GM21576 (cell line): ENCODE data around the gene OXLD1.
"Not testable (repeated sequence)": the region's sequence is repeated elsewhere in the genome, so short reads cannot be mapped to it uniquely, and the experiment has no call there.

ENCODE experiments used
- ATAC-seq: cut with Tn5 transposase; IDR thresholded peaks from one replicate; pipeline ENCODE4 v1.9.1; 2021; ENCODE audit warnings: mild to moderate bottlenecking, moderate library complexity; ENCODE audit not compliant: unreplicated experiment

Gene OXLD1

DNA sequence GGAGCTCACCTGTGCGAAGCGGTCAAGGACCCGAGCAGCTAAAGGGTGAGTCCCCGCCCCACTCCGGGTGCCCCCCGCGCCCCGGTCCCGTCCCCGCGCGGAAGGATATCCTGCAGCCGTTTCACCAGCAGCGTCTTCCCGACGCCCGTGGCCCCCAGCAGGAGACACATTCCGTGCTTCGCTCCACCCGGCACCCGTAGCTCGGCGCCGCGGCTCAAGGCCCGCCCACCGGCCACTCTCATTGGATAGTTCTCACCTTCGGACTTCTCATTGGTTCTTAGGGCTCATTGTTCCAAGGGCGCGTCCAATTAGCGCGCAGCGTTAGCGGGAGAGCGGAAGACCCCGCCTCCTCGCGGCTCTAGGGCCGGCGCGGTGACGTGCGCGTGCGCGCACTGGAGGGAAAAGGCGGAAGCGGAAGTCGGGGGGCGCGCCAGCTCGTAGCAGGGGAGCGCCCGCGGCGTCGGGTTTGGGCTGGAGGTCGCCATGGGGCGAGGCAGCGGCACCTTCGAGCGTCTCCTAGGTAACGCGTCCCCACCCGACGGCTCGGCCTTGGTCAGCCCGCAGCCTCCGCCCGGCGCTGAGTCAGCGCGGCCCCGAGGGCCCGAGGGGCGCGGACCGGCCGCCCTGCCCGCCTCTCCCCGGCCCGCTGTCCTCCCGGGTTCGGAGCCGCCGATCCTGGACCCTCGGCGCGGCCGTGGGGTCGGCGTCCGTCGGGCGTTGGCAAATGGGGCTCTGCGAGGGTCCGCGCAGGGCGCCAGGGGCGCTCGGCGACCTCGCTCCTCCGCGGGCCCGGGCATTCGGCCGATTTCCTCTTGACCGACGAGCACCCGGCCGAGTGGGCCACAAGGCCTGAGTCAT, 17.4 kb upstream of the OXLD1 start, which contains the start of the genes ARL16 and HGS:
ARL16 (minus strand) TSS at position 214 of the 858 bp plus-strand sequence; CDS start at position 170, 44 bp downstream.
HGS (plus strand) TSS at position 428 of the 858 bp plus-strand sequence; CDS start at position 484, 56 bp downstream.
- ATAC-seq, result peak; percentile 90

DNA sequence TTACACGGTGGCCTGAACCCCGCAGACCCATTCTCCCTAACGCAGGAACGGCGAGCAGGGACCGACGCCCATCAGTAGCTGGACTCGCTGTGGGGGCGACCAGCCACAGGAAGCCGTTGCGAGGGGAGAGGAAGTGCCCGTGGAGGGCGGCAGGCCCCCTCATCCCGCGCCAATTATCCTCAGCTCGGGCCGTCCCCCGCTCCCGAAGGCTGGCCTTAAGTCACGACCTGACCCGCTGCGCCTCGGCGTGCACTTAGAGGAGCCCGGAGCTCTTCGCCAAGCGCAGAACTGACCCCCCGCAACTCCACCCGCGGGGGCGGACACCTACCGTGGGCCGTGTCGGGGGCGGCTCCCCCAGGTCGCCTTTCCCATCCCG, 16.8 kb upstream of the OXLD1 start:
- ATAC-seq, result peak; percentile 9

DNA sequence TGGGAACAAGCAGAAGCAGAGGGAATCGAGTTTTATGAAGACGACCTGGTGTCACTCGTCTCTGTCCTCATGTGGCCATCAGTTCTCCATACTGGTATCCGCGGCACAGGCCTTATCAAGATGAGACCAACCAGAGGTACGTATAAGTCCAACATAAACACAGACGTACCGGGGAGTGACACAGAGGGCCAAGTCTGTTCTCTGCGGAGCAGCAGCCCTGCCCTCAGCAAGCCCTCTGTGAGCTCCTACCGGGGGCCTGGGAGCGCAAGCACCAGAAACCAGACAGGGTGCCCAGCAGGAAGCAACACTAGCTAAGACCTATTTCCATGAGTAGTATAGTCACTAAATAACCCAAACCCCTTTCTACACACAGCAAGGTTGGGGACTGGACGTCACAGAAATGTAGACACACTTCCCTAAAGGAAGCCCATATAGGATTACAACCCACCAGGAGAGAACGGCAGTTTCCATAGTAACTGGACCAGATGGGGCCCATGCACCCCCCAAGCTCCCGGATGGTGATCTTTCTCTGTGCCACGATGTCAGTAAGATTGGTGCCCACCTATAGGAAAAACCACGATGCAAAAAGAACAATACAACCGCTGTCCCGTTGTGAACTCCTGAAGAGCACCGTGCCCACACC, 16.3 kb upstream of the OXLD1 start:
- no peak for ATAC-seq

- no peak for ATAC-seq
These were observed 15.3 kb upstream of the OXLD1 start for GRCh38 chr17:81681672-81682071.

DNA sequence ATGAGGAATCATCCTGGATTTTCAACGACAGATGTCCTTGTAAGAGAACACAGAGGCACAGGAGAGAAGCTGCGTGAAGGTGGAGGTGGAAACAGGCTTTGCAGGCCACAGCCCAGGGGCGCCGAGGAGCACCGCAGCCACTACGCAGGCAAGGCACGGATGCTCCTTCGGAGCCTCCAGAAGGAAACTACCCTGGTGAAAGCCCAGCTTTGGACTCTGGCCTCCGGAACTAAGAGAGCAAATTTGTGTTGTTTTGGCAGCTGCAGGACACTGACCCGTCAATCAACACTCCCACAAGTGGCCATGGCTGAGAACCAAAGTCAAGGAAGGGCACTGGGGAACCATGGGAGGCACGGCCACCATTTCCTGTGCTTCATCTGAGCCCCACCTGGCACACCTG, 13.7 kb upstream of the OXLD1 start:
- ATAC-seq, result no peak

DNA sequence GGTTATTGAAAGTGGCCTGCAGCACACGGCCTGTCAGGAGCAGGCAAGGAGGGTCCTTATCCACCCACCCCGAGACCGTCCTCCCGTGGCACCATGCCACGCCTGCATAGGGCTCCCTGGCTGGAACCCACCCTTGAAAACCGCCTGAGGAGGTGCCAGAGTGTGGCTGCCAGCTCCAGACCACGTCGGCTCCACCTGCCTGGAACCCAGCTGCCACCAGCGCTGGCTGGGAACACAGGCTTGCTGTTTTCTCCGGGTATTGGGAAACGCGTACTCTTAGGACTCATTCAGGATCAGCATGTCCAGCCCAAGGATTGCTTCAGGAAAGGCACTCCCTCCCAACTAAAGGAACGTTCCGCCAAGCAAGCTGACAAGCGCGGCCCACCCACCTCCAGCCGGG, 10.5 kb upstream of the OXLD1 start:
- ATAC-seq, result no peak

DNA sequence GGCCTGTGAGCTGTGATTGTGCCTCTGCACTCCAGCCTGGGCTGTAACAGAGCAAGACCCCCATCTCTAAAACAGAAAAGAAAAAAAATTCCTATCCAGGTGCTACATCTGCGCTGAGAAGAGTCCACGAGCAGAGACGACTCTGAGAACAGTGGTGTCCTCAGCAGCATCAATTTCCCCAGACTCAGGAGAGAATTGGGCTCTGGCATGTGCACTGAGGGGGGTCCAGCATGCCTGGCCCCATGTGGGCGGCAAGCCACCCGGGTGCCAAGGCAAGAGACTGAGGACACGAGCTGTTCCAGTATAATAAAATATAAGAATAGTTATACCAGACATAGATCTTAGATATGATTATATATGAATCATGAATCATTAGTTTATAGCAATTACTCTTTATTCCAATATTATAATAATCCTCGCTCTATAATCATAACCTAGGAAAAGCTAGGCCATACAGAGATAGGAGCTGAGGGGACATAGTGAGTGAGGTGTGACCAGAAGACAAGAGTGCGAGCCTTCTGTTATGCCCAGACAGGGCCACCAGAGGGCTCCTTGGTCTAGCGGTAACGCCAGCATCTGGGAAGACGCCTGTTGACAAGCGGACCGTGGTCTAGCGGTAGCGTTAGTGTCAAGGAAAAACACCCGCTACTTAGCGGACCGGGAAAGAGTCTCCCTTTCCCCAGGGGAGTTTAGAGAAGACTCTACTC, 9.3 kb upstream of the OXLD1 start:
- ATAC-seq, result not testable (repeated sequence)

DNA sequence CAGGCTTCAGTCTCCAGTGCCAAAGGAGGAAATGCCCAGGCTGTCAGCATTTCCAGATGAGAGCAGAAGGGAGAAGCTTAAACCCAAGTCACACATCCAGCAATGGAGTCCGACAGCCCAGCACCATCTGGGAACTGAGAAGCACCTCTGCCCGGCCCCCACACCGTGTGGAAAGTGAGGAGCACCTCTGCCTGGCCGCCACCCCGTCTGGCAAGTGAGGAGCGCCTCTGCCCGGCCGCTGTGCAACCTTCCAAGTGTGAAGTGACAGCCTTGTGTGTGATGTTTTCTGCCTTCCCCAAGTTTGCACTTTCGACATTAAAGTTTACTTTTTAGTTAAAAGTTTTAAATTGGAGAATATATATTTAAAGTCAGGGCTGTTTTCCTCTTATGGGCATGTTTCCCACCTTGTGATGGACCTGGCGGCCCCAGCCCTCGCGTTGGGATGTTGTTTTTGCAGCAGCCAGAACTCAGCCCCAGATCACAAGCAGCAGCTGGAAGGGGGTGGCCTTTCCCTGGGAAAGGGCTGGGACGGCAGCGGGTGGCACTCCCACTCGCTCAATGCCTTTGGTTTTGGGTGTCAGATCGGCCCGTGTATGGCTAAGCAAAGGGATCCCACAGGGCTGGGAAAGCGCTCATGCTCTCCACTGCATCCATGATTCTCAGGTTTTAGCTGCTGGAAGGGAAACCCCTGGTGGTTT, 7.3 kb upstream of the OXLD1 start:
- ATAC-seq, result no peak

GRCh38 chr17:81672954-81673353, 6.5 kb upstream of the OXLD1 start:
- ATAC-seq, result no peak

DNA sequence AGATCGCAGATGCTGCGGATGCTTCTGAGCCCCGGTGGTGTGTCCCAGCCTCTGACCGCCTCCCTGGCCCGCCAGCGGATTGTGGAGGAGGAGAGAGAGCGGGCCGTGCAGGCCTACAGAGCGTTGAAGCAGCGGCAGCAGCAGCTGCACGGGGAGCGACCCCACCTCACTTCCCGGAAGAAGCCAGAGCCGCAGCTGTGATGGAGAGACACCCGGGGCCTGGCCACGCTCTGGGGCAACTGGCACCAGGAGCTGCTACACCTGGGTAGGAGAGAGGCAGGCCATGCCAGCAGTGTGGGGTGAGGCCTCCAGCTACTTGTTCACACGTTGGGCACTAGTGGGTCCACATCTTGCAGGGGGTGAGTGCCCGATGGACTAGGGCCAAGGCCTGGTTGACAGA, 6.1 kb upstream of the OXLD1 start:
- no peak for ATAC-seq

GRCh38 chr17:81667754-81668153, 1.3 kb upstream of the OXLD1 start:
- no peak for ATAC-seq

DNA sequence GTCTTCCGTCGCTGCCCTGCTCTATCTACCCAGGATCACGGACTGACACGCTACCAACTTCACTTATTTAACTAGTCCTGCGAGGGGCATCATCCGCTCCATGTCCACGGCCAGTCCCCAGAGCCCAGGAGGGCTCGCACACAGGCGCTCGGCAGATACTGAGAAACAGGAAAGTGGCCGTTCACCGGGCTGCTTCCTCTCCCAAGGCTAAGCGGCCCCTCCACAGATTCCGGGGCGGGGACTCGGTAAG, 388 bp downstream of the OXLD1 start:
- peak; percentile 13 for ATAC-seq

DNA sequence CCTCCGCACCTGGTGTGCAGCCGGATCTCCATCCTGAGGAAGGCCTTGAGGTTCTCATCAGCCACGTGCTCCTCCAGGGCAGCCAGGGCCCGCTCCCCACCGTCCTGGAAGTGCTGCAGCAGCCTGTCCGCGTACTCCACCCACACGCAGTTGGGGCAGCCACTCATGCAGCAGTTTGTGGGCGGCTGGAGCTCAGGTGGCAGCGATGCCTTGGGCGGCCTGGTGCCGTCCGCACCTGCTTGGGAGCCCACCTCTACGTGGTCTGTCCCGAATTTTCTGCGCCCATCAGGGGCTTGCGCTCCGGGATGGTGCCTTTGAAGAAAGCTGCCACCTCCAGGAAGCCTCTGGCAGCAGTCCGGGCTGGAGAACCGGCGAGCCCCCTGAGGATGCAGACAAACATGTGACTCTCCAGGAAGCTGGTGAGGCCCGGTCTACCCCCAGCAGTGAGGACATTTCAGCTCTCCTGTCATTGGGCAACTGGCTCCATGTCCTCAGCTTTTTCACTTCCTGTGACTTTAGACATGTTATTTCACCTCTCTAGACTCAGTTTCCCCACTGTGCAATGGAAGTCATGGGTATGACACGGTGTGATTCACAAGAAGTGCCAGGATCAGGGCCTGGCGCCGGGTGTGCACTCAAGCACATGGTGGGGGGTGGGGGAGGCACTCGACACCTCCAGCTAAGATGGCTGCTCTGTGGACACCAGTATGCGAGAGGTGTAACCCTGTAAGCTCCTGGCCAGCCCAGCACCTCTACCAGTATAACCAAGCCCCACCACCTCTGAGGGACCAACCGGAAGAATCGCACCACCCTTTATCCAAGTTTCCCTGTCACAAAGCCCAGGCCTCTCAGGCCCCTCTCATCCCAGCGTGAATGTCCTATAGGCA, 957 bp downstream of the OXLD1 start:
- ATAC-seq, result peak; percentile 6

GRCh38 chr17:81664051-81664470, 2.3 kb downstream of the OXLD1 start:
- no peak for ATAC-seq

DNA sequence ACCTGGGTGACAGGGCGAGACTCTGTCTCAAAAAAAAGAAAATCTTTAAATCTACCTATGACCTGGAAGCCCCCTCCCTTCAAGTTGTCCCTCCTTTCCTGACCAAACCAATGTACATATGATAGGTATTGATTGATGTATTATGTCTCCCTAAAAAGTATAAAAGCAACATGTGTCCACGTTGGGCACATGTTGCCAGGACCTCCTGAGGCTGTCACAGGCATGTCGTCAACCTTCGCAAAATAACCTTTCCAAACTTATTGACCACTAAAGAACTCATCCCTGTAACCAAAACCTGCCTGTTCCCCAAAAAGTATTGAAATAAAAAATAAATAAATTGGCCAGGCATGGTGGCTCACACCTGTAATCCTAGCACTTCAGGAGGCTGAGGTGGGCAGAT, 4.4 kb downstream of the OXLD1 start:
- no peak for ATAC-seq

DNA sequence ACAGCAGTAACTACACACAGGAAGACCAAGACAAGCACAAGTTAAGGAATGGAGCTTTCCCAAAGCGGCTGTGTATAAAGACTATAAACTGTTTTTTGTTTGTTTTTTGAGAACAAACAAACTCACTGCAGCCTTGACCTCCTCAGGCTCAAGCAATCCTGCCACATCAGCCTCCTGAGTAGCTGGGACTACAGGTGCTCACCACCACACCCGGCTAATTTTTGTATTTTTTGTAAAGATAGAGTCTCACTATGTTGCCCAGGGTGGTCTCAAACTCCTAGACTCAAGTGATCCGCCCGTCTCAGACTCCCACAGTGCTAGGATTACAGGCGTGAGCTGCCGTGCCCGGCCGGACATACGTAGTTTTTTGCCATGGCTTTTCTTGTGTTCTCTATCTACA, 6.0 kb downstream of the OXLD1 start:
- ATAC-seq, result no peak

DNA sequence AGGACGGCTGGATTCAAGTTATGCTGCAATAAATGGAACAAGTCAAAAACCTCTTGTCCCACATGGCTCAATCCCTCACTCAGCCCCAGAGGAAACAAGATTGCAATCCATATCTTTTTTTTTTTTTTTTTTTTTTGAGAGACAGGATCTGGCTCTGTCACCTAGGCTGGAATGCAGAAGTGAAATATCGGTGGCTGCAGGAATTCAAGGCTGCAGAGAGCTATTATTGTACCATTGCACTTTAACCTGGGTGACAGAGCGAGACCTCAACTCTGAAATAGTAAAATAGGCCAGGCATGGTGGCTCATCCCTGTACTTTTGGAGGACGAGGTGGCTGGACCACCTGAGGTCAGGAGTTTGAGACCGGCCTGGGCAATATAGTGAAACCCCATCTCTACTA, 7.4 kb downstream of the OXLD1 start:
- ATAC-seq, result no peak

DNA sequence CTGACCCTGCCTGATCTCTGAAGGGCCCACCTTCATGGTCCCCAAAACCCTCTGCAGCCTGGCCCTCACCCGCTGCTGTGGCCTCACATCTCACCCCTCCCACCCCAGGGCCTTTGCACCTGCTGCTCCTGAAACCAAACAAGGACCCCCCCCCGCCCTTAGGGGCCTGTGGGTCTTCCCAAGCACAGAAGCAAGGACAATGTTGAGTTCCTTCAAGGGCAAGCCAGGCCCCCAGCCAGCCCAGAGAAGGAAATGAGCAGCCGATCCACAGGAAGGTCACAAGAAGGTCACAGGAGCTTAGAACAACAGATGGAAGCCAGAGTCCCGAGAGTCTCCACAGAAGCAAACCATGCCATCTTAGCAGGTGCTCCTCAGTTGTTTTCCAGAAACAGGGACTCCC, 9.6 kb downstream of the OXLD1 start:
- no peak for ATAC-seq

GRCh38 chr17:81656118-81656743, 10.2 kb downstream of the OXLD1 start, which contains the start of gene PDE6G:
TSS of gene PDE6G (minus strand) at chr17:81656542. CDS start at chr17:81653305, 3,237 bp downstream.
- ATAC-seq, result no peak
